ENCODE measurements around the gene PSMB11. TPM values are rescaled to one million over a fixed set of nuclear protein-coding genes. Genes with fewer than 3 reads are reported as not detected.

The PSMB11 gene
- total RNA-seq, 1 donor from 2014 or later: not detected

DNA sequence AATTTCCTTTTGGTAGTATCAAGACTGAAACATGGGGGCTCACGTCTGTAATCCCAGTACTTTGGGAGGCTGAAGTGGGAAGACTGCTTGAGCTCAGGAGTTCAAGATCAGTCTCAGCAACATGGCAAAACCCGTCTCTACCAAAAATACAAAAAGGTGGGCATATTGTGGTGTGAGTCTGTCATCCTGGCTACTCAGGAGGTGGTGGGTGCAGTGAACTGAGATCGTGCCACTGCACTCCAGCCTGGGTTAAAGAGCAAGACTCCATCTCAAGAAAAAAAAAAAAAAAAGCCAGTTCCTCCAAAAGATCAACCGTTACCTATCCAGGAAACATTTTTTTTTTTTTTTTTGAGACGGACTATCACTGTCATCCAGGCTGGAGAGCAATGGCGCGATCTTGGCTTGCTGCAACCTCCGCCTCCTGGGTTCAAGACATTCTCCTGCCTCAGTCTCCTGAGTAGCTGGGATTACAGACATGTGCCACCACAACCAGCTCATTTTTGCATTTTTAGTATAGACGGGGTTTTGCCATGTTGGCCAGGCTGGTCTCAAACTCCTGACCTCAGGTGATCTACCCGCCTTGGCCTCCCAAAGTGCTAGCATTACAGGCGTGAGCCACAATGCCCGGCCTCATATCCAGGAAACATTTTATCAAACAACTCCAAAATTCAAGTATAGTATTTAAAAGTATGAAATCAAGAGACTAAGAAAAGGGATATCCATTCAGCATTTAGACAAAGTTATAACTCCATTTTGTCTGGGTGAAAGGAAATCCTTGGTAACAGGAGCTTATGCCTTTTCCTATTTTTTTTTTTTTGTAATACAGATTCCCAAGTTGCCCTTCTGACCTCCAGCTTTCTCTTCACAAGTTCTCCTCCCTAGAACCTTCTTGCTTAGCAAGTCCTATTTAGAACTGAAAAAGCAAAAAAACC lies 49.5 kb downstream of the PSMB11 start:
- ATAC-seq: no peak
- H3K4me3 ChIP-seq: no peak overlapping the region

DNA sequence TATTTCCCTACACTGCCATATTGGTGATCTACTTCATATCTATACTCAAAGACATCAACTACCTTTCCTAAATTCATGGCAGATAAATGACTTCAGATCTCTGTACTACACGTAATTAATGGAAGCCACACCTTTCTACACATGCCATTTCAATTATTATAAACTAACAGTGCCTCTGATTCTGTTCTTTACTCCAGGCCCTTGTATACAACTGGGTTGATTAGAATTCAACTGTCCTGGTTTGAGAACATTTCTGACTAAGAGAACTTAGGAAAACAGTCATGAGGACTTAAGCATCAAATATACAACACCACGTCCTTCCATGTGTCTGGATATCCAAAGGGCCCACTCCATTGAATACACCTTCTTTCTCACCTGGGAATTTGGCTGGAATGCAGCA lies 51.1 kb downstream of the PSMB11 start:
- Histone ChIP-seq H3K4me3 (peak overlapping the region; percentile 68), H3K27ac (no peak overlapping the region), H3K36me3 (peaks cover 60% of the 10 kb centered on the region), H3K9me3 (no peaks in the 10 kb centered on the region), H3K4me1 (peaks cover 62% of the 10 kb centered on the region), H3K27me3 (ENCODE audit: low read depth) (no peaks in the 10 kb centered on the region)
- intact Hi-C loops (cut with DNase I): no loop called here
- TF ChIP-seq CTCF (IDR thresholded peaks at IDR 0.05): no peak
- ATAC-seq (no peak), DNase-seq (no peak)

More for the DNA sequence above, 49.5 kb downstream of the PSMB11 start:
- TF ChIP-seq CTCF (IDR thresholded peaks at IDR 0.05): no peak
- DNase-seq: no peak
- no peak overlapping the region for H3K27ac ChIP-seq
- intact Hi-C loops (cut with DNase I): no loop called here
- H3K4me1 ChIP-seq: peaks cover 53% of the 10 kb centered on the region
- no peaks in the 10 kb centered on the region for H3K27me3 ChIP-seq (ENCODE audit: low read depth)
- no peaks in the 10 kb centered on the region for H3K9me3 ChIP-seq
- H3K36me3 ChIP-seq: peaks cover 68% of the 10 kb centered on the region

DNA sequence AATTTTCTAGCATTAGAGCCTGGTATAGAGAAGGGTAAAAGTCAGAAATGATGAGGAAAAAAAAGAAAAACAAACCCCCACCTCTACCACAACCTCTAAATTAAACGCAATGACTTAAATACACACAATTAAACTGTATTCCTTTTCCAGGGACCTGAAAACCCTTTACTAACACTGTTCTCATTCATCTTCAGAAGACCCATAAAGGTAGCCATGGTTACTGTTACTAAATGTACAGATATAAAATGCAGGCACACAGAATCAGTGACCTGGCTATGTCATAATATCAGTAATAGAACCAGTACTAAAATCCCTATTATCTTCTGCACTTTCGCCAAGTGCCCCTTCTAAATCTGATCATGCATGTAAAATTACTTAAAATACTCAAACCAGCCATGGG lies 51.5 kb downstream of the PSMB11 start:
- DNase-seq: no peak
- peak overlapping the region; percentile 68 for H3K4me3 ChIP-seq
- H3K4me1 ChIP-seq: peaks cover 63% of the 10 kb centered on the region
- H3K27ac ChIP-seq: no peak overlapping the region
- no peak for TF ChIP-seq CTCF (IDR thresholded peaks at IDR 0.05)
- H3K27me3 ChIP-seq (ENCODE audit: low read depth): no peaks in the 10 kb centered on the region
- intact Hi-C loops (cut with DNase I): no loop called here
- H3K36me3 ChIP-seq: peaks cover 60% of the 10 kb centered on the region
- no peaks in the 10 kb centered on the region for H3K9me3 ChIP-seq
- ATAC-seq: no peak

Other genes starting within 250 kb of the PSMB11 start
- gene SLC7A7, start 226.8 kb upstream of the PSMB11 start, total RNA-seq: 157 TPM
- gene MRPL52, start 212.3 kb upstream of the PSMB11 start, total RNA-seq: 65.2 TPM
- 124 TPM for gene MMP14, start 205.6 kb upstream of the PSMB11 start, total RNA-seq
- 134 TPM for gene LRP10, start 170.5 kb upstream of the PSMB11 start, total RNA-seq
- gene REM2, start 159.0 kb upstream of the PSMB11 start, total RNA-seq: 0.83 TPM
- gene RBM23, start 123.1 kb upstream of the PSMB11 start, total RNA-seq: 91.4 TPM
- gene PRMT5, start 112.8 kb upstream of the PSMB11 start, total RNA-seq: 37.3 TPM
- gene HAUS4, start 85.1 kb upstream of the PSMB11 start, total RNA-seq: 54.5 TPM
- 28.7 TPM for gene AJUBA, start 59.7 kb upstream of the PSMB11 start, total RNA-seq
- gene C14orf93, start 32.1 kb upstream of the PSMB11 start, total RNA-seq: 9.8 TPM
- 71.5 TPM for gene PSMB5, start 7.3 kb upstream of the PSMB11 start, total RNA-seq
- gene CDH24, start 15.3 kb downstream of the PSMB11 start, total RNA-seq: 5.6 TPM
- gene ACIN1, start 52.9 kb downstream of the PSMB11 start, total RNA-seq: 163 TPM
- gene C14orf119, start 53.3 kb downstream of the PSMB11 start, total RNA-seq: 53.3 TPM
- gene CIROP, start 62.8 kb downstream of the PSMB11 start, total RNA-seq: not detected
- gene CEBPE, start 77.0 kb downstream of the PSMB11 start, total RNA-seq: 0.32 TPM
- 36.8 TPM for gene SLC7A8, start 141.4 kb downstream of the PSMB11 start, total RNA-seq
- gene RNF212B, start 195.7 kb downstream of the PSMB11 start, total RNA-seq: not detected
- gene HOMEZ, start 243.9 kb downstream of the PSMB11 start, total RNA-seq: 12.4 TPM

Measured in lower lobe of right lung (tissue), 2 donors.